Peyer's patch (tissue), 4 donors: ENCODE data around the gene ORC5. TPM values are rescaled to one million over a fixed set of nuclear protein-coding genes. Genes with fewer than 3 reads are reported as not detected.

Source experiments
- DNase-seq, 3 donors: peaks; one replicate each; pipeline ENCODE4 v3.0.0-alpha.2; 2017 to 2019
- H3K27ac ChIP-seq, 4 donors: fragments of 200-600 bp; sonication (generic); one replicate each; pipeline ENCODE4 v1.5.1; 2016 to 2019
- H3K27me3 ChIP-seq, 2 donors: fragments of 200-600 bp; sonication (generic); one replicate each; pipeline ENCODE4 v1.5.1; 2019
- H3K36me3 ChIP-seq, 3 donors: fragments of 200-600 bp; sonication (generic); one replicate each; pipeline ENCODE4 v1.5.1; 2016 to 2019
- H3K4me1 ChIP-seq, 4 donors: fragments of 200-600 bp; sonication (generic); one replicate each; pipeline ENCODE4 v1.5.1; 2016 to 2019
- H3K4me3 ChIP-seq, 4 donors: fragments of 200-600 bp; sonication (generic); 1 replicate in 3 of 4; 2 replicates in 1 of 4; pipeline ENCODE4 v1.5.1; 2016 to 2019; ENCODE audit warnings: mild to moderate bottlenecking in 1 of 4
- H3K9me3 ChIP-seq, 4 donors: fragments of 200-600 bp; sonication (generic); one replicate each; pipeline ENCODE4 v1.5.1; 2016 to 2019; ENCODE audit warnings: mild to moderate bottlenecking in 1 of 4
- POLR2A ChIP-seq, 2 donors: fragments of 450-650 bp; IDR thresholded peaks; one replicate each; pipeline ENCODE4 v1.5.1; 2017; ENCODE audit warnings: antibody characterized with exemption in 2 of 2, mild to moderate bottlenecking in 2 of 2, moderate library complexity in 2 of 2
- total RNA-seq, 4 donors: library from RNA; depleted of rRNA; stranded (reverse); fragments of >200 nt; gene quantifications; one replicate each; pipeline ENCODE4 v1.1.0, GENCODE V29; 2016
- TF ChIP-seq, protein P1 (sequence below), 6 experiments: fragments of 450-650 bp in 4 of 6; fragments of 200-600 bp in 2 of 6; sonication (generic) in 1 of 6; IDR thresholded peaks; one replicate each; pipeline ENCODE4 v1.5.1; 2017 to 2019; ENCODE audit warnings: antibody characterized with exemption in 6 of 6, mild to moderate bottlenecking in 3 of 6, moderate library complexity in 1 of 6

The ORC5 gene
- total RNA-seq, 4 donors from 2014 or later = 10.7 to 41.2 (median 18.0) TPM

DNA sequence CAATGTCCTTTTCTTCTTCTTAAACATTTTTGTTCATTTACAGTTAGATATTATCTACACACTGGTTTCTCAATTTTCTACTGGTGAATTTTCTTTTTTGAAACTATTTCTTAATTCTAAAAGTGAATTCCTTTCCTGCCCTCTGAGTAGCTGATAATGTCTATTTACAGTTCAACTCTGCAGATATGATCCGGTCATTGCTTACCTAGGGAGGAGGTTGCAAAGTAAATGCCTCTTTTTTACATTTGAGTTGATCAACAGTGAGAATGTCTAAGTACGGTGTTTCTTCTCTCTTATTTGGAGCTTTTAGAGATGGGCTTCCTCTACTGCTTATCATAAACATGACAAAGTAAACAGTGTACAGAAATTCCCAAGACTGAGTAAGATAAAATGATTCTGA lies 20.6 kb upstream of the ORC5 start:
- Histone ChIP-seq H3K4me3 (no peak overlapping the region), H3K27me3 (no peaks in the 10 kb centered on the region), H3K36me3 (no peaks in the 10 kb centered on the region), H3K27ac (no peak overlapping the region), H3K9me3 (no peaks in the 10 kb centered on the region), H3K4me1 (no peaks in the 10 kb centered on the region)
- TF ChIP-seq, protein P1, sequence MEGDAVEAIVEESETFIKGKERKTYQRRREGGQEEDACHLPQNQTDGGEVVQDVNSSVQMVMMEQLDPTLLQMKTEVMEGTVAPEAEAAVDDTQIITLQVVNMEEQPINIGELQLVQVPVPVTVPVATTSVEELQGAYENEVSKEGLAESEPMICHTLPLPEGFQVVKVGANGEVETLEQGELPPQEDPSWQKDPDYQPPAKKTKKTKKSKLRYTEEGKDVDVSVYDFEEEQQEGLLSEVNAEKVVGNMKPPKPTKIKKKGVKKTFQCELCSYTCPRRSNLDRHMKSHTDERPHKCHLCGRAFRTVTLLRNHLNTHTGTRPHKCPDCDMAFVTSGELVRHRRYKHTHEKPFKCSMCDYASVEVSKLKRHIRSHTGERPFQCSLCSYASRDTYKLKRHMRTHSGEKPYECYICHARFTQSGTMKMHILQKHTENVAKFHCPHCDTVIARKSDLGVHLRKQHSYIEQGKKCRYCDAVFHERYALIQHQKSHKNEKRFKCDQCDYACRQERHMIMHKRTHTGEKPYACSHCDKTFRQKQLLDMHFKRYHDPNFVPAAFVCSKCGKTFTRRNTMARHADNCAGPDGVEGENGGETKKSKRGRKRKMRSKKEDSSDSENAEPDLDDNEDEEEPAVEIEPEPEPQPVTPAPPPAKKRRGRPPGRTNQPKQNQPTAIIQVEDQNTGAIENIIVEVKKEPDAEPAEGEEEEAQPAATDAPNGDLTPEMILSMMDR (IDR thresholded peaks at IDR 0.05) = no peak
- TF ChIP-seq POLR2A (IDR thresholded peaks at IDR 0.05) = no peak
- DNase-seq = no peak

DNA sequence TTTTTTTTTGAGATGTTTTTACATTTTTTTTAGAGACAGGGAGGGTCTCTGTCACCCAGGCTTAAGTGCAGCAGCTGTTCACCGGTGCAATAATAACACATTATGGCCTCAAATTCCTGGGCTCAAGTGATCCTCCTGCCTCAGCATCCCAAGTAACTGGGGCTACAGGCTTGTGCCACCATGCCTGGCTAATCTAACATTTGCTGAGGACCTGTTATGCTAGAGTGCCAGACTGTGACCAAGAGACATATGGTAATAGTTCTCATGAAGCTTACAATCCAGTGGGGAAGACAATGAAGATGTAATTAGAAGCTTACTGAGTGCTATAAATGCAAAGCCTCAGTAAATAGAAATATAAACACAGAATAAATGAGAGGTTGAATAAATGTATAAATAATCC lies 17.6 kb upstream of the ORC5 start:
- Histone ChIP-seq H3K27ac (no peak overlapping the region), H3K9me3 (peaks cover 0 to 1% (median 0%) of the 10 kb centered on the region in 4 donors), H3K27me3 (no peaks in the 10 kb centered on the region), H3K4me3 (no peak overlapping the region), H3K4me1 (no peaks in the 10 kb centered on the region), H3K36me3 (no peaks in the 10 kb centered on the region)
- TF ChIP-seq, protein P1 (IDR thresholded peaks at IDR 0.05) = no peak
- no peak for TF ChIP-seq POLR2A (IDR thresholded peaks at IDR 0.05)
- no peak for DNase-seq

DNA sequence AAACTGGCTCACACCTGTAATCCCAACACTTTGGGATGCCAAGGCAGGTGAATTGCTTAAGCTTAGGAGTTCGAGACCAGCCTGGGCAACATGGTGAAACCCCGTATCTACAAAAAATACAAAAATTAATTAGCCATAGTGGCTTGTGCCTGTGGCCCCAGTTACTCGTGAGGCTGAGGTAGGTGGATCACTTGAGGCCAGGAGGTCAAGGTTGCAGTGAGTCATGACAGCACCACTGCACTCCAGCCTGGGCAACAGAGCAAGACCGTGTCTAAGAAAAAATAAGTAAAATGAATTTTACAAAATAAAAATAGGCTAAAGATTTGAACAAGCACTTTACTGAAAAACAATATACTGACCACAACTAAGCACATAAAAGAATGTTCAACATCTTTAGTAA lies 9.8 kb upstream of the ORC5 start:
- TF ChIP-seq, protein P1 (IDR thresholded peaks at IDR 0.05) = no peak
- no peak for TF ChIP-seq POLR2A (IDR thresholded peaks at IDR 0.05)
- Histone ChIP-seq H3K4me3 (no peak overlapping the region), H3K4me1 (no peaks in the 10 kb centered on the region), H3K27me3 (no peaks in the 10 kb centered on the region), H3K9me3 (peaks cover 0 to 9% (median 0%) of the 10 kb centered on the region in 4 donors), H3K36me3 (no peaks in the 10 kb centered on the region), H3K27ac (no peak overlapping the region)
- DNase-seq = no peak

DNA sequence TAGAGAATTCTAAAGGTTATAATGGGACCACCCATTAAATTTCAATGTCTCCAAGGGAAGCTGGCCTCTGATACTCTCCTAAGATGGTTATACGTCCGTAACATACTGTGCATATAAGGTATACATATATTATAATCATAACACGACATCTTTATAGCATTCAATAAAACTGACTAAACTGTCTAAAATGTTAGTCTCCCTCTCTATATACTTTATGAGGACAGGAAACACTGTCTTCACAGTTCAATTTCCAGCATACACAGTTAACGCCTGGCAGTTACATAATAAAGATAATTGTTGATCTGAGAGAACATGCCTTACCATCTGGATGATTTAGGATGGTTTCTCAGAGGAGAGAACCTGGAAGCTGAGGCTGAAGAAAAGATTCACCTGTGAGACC lies 1.2 kb upstream of the ORC5 start:
- no peak for DNase-seq
- Histone ChIP-seq H3K4me1 (peaks cover 0 to 21% (median 0%) of the 10 kb centered on the region in 4 donors), H3K9me3 (no peaks in the 10 kb centered on the region), H3K4me3 (no peak overlapping the region), H3K36me3 (no peaks in the 10 kb centered on the region), H3K27me3 (no peaks in the 10 kb centered on the region), H3K27ac (no peak overlapping the region)
- TF ChIP-seq, protein P1 (IDR thresholded peaks at IDR 0.05) = no peak
- no peak for TF ChIP-seq POLR2A (IDR thresholded peaks at IDR 0.05)

DNA sequence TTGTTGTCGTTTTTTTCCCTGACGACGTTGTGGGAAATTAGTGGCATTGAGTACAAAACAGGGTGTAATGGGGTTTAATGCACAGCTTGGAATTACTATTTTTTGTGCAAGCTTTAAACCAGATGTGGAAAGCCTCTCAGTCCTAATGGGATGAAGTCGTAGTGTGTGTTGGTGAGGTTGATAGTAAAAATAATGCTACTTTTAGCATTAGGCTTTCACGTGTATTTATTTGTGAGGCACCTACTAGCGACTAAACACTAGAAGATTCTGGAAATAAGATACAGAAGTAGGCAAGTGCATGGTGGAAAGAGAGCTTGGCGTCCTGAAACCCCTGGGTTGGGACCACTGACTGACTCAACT lies 588 bp upstream of the ORC5 start:
- Histone ChIP-seq H3K27me3 (no peaks in the 10 kb centered on the region), H3K36me3 (no peaks in the 10 kb centered on the region)
- DNase-seq = no peak

More for the DNA sequence above, 588 bp upstream of the ORC5 start:
- Histone ChIP-seq H3K27ac (peak overlapping the region; percentile 54 to 76 (median 66)), H3K4me1 (peaks cover 0 to 21% (median 0%) of the 10 kb centered on the region in 4 donors), H3K4me3 (peak overlapping the region; percentile 69 to 71 (median 70)), H3K9me3 (no peaks in the 10 kb centered on the region)
- TF ChIP-seq, protein P1 (IDR thresholded peaks at IDR 0.05) = no peak
- no peak for TF ChIP-seq POLR2A (IDR thresholded peaks at IDR 0.05)
